ENCODE results near the gene GPR137B. TPM values are rescaled to one million over a fixed set of nuclear protein-coding genes. Genes with fewer than 3 reads are reported as not detected.

The GPR137B gene
- total RNA-seq, 1 donor from 2014 or later: 25.2 TPM

GRCh38 chr1:236193184-236193583 is 50.8 kb downstream of the GPR137B start:
- H3K4me3 Mint-ChIP-seq: no peak overlapping the region
- H3K4me1 Mint-ChIP-seq: no peaks in the 10 kb centered on the region
- no peaks in the 10 kb centered on the region for H3K27me3 Mint-ChIP-seq (ENCODE audit: low read depth)
- peaks cover 52% of the 10 kb centered on the region for H3K9me3 Mint-ChIP-seq
- peaks cover 91% of the 10 kb centered on the region for H3K36me3 Mint-ChIP-seq
- TF ChIP-seq, protein P1, sequence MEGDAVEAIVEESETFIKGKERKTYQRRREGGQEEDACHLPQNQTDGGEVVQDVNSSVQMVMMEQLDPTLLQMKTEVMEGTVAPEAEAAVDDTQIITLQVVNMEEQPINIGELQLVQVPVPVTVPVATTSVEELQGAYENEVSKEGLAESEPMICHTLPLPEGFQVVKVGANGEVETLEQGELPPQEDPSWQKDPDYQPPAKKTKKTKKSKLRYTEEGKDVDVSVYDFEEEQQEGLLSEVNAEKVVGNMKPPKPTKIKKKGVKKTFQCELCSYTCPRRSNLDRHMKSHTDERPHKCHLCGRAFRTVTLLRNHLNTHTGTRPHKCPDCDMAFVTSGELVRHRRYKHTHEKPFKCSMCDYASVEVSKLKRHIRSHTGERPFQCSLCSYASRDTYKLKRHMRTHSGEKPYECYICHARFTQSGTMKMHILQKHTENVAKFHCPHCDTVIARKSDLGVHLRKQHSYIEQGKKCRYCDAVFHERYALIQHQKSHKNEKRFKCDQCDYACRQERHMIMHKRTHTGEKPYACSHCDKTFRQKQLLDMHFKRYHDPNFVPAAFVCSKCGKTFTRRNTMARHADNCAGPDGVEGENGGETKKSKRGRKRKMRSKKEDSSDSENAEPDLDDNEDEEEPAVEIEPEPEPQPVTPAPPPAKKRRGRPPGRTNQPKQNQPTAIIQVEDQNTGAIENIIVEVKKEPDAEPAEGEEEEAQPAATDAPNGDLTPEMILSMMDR (IDR thresholded peaks at IDR 0.05; ENCODE audit: unreplicated experiment): no peak
- DNase-seq (ENCODE audit: low spot score in 2 of 2, unreplicated experiment in 2 of 2): no peak
- no peak overlapping the region for H3K27ac Mint-ChIP-seq

- Mint-ChIP-seq H3K27ac (no peak overlapping the region), H3K4me3 (no peak overlapping the region), H3K36me3 (peaks cover 86% of the 10 kb centered on the region), H3K9me3 (peaks cover 72% of the 10 kb centered on the region), H3K27me3 (ENCODE audit: low read depth) (no peaks in the 10 kb centered on the region), H3K4me1 (no peaks in the 10 kb centered on the region)
- TF ChIP-seq, protein P1 (IDR thresholded peaks at IDR 0.05; ENCODE audit: unreplicated experiment): no peak
- DNase-seq (ENCODE audit: low spot score in 2 of 2, unreplicated experiment in 2 of 2): no peak
Observed at GRCh38 chr1:236200925-236201324, 58.6 kb downstream of the GPR137B start.

DNA sequence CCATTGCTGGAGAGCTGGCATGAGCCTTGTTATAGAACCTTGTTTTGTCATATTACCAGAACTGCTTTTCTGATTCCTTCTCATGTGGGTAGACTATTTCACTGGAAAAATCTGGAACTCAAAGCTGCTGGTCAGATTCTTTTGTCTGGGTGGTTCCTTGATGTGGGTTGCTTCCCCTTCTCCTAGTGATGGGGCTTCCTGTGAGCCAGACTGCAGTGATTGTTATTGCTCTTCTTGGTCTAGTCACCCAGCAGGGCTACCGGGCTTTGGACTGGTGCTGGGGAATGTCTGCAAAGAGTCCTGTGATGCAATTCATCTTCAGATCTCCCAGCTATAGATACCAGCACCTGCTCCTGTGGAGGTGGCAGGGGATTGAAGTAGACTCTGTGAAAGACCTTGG is 59.4 kb downstream of the GPR137B start:
- H3K9me3 Mint-ChIP-seq: peaks cover 68% of the 10 kb centered on the region
- peaks cover 81% of the 10 kb centered on the region for H3K36me3 Mint-ChIP-seq
- no peak for DNase-seq (ENCODE audit: low spot score in 2 of 2, unreplicated experiment in 2 of 2)
- H3K27ac Mint-ChIP-seq: no peak overlapping the region
- no peaks in the 10 kb centered on the region for H3K27me3 Mint-ChIP-seq (ENCODE audit: low read depth)
- no peak overlapping the region for H3K4me3 Mint-ChIP-seq
- peaks cover 7% of the 10 kb centered on the region for H3K4me1 Mint-ChIP-seq
- TF ChIP-seq, protein P1 (IDR thresholded peaks at IDR 0.05; ENCODE audit: unreplicated experiment): no peak

GRCh38 chr1:236204039-236204438 is 61.7 kb downstream of the GPR137B start:
- no peak for DNase-seq (ENCODE audit: low spot score in 2 of 2, unreplicated experiment in 2 of 2)
- Mint-ChIP-seq H3K27me3 (ENCODE audit: low read depth) (no peaks in the 10 kb centered on the region), H3K9me3 (peaks cover 53% of the 10 kb centered on the region), H3K36me3 (peaks cover 61% of the 10 kb centered on the region), H3K4me1 (peaks cover 12% of the 10 kb centered on the region), H3K4me3 (no peak overlapping the region), H3K27ac (no peak overlapping the region)
- TF ChIP-seq, protein P1 (IDR thresholded peaks at IDR 0.05; ENCODE audit: unreplicated experiment): no peak

DNA sequence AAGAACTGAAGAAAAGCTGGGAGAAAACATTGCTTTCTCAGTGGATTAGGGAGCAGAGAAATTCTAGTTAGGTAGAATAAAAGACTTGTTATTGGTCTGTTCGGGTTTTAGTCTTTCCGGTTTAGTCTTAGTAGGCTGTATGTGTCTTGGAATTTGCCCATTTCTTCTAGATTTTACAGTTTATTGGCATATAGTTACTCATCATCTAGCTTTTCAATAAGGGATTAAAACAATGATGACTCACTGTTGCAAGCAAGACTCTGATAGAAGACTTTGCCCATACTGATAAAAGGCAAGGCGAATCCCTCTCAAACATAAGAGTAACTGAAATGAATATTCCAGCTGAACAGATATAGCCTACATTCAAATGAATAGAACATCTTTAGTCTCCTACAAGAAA is 62.3 kb downstream of the GPR137B start:
- peaks cover 16% of the 10 kb centered on the region for H3K4me1 Mint-ChIP-seq
- TF ChIP-seq, protein P1 (IDR thresholded peaks at IDR 0.05; ENCODE audit: unreplicated experiment): no peak
- H3K9me3 Mint-ChIP-seq: peaks cover 47% of the 10 kb centered on the region
- H3K27me3 Mint-ChIP-seq (ENCODE audit: low read depth): no peaks in the 10 kb centered on the region
- H3K36me3 Mint-ChIP-seq: peaks cover 60% of the 10 kb centered on the region
- no peak for DNase-seq (ENCODE audit: low spot score in 2 of 2, unreplicated experiment in 2 of 2)
- H3K27ac Mint-ChIP-seq: no peak overlapping the region
- no peak overlapping the region for H3K4me3 Mint-ChIP-seq

- H3K4me1 Mint-ChIP-seq: peaks cover 16% of the 10 kb centered on the region
- H3K27ac Mint-ChIP-seq: peak overlapping the region; percentile 26
- H3K4me3 Mint-ChIP-seq: no peak overlapping the region
- TF ChIP-seq, protein P1 (IDR thresholded peaks at IDR 0.05; ENCODE audit: unreplicated experiment): no peak
- H3K27me3 Mint-ChIP-seq (ENCODE audit: low read depth): no peaks in the 10 kb centered on the region
- no peak for DNase-seq (ENCODE audit: low spot score in 2 of 2, unreplicated experiment in 2 of 2)
- peaks cover 50% of the 10 kb centered on the region for H3K36me3 Mint-ChIP-seq
- H3K9me3 Mint-ChIP-seq: peaks cover 29% of the 10 kb centered on the region
Observed at GRCh38 chr1:236206548-236206947, 64.2 kb downstream of the GPR137B start.
